ENCODE measurements around the gene NAA20.

DNA sequence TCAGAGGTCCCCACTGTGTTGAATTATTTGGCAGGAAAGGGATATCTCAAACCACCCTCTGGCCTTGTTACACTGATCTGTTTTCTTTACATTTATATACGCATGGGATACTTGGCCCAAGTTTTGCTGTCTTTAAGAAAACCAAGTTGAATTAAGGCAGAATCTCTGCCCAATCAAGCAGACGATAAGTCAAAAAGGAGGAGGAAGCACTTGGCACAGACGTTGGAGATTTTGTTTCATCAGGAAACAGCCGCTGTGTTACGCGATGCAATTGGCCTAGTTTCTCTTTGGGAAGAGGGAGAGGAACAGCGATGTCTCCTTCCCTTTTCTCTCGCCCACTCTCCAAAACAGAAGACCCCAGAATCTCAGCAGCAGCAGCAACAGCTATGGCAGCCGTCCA lies 20.2 kb upstream of the NAA20 start:
- TF ChIP-seq, protein P1, sequence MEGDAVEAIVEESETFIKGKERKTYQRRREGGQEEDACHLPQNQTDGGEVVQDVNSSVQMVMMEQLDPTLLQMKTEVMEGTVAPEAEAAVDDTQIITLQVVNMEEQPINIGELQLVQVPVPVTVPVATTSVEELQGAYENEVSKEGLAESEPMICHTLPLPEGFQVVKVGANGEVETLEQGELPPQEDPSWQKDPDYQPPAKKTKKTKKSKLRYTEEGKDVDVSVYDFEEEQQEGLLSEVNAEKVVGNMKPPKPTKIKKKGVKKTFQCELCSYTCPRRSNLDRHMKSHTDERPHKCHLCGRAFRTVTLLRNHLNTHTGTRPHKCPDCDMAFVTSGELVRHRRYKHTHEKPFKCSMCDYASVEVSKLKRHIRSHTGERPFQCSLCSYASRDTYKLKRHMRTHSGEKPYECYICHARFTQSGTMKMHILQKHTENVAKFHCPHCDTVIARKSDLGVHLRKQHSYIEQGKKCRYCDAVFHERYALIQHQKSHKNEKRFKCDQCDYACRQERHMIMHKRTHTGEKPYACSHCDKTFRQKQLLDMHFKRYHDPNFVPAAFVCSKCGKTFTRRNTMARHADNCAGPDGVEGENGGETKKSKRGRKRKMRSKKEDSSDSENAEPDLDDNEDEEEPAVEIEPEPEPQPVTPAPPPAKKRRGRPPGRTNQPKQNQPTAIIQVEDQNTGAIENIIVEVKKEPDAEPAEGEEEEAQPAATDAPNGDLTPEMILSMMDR (IDR thresholded peaks at IDR 0.05), result no peak
- no peak for TF ChIP-seq POLR2A (IDR thresholded peaks at IDR 0.05)

Data from tibial nerve (tissue), 3 donors.